Left lobe of liver (tissue), 2 donors: Measurements from ENCODE around the gene KRTAP3-1. TPM values are rescaled to one million over a fixed set of nuclear protein-coding genes. Genes with fewer than 3 reads are reported as not detected.
"Not testable (repeated sequence)": the region's sequence is repeated elsewhere in the genome, so short reads cannot be mapped to it uniquely, and the experiment has no call there.

Experiments used
- ATAC-seq: fragments of 200-7000 bp; cut with Tn5 transposase; one replicate; pipeline ENCODE4 v1.9.1; 2020; ENCODE audit warnings: mild to moderate bottlenecking, moderate library complexity
- DNase-seq: peaks from one replicate; pipeline ENCODE4 v3.0.0-alpha.2; 2020; ENCODE audit warnings: low spot score
- total RNA-seq: library from RNA; stranded (reverse); gene quantifications from one replicate; pipeline ENCODE4 v1.2.1, GENCODE V29; 2021
- donor health status: DM: no; HTN: no; CAD: no; lungs with moderate emphysema.
- donor health status: DM: no; HTN: yes; CAD: no.

Gene KRTAP3-1
- total RNA-seq = not detected

- ATAC-seq (no peak), DNase-seq (no peak)
Measured at GRCh38 chr17:41008811-41009210, at the start of gene KRTAP3-1. Gene KRTAP3-1 (minus strand): TSS chr17:41009128. CDS start chr17:41009074, 54 bp downstream.

- ATAC-seq (no peak), DNase-seq (no peak)
Measured at GRCh38 chr17:41057547-41057946, 48.6 kb upstream of the KRTAP3-1 start.

- not testable (repeated sequence) for DNase-seq, ATAC-seq
Measured at GRCh38 chr17:41055130-41055529, 46.2 kb upstream of the KRTAP3-1 start, which contains the start of gene KRTAP2-2. Gene KRTAP2-2 (minus strand): TSS chr17:41055230. CDS start chr17:41055211, 19 bp downstream.

- not testable (repeated sequence) for ATAC-seq, DNase-seq
Measured at GRCh38 chr17:41054556-41054955, 45.6 kb upstream of the KRTAP3-1 start.

GRCh38 chr17:41054025-41054424 is 45.1 kb upstream of the KRTAP3-1 start:
- ATAC-seq (no peak), DNase-seq (no peak)

- DNase-seq (no peak), ATAC-seq (no peak)
Measured at GRCh38 chr17:41052566-41052965, 43.6 kb upstream of the KRTAP3-1 start.

- ATAC-seq = no peak
- DNase-seq = no peak
Measured at GRCh38 chr17:41049110-41049509, 40.2 kb upstream of the KRTAP3-1 start.

- ATAC-seq = no peak
Measured at GRCh38 chr17:41048441-41048840, 39.5 kb upstream of the KRTAP3-1 start.

GRCh38 chr17:41046735-41047465 is 38.0 kb upstream of the KRTAP3-1 start, which contains the start of gene KRTAP2-1:
Gene KRTAP2-1 (minus strand): TSS chr17:41047316. CDS start chr17:41047267, 49 bp downstream.
- not testable (repeated sequence) for ATAC-seq, DNase-seq

More at GRCh38 chr17:41048441-41048840, 39.5 kb upstream of the KRTAP3-1 start:
- DNase-seq = no peak

- DNase-seq (no peak), ATAC-seq (no peak)
Measured at GRCh38 chr17:41042953-41043352, 34.0 kb upstream of the KRTAP3-1 start.

GRCh38 chr17:41040783-41041571 is 32.0 kb upstream of the KRTAP3-1 start, which contains the start of gene KRTAP1-1:
Gene KRTAP1-1 (minus strand): TSS chr17:41041450. CDS start chr17:41041397, 53 bp downstream.
- not testable (repeated sequence) for DNase-seq

GRCh38 chr17:41037853-41038350 is 29.0 kb upstream of the KRTAP3-1 start:
- DNase-seq (no peak), ATAC-seq (no peak)

More at GRCh38 chr17:41040783-41041571, 32.0 kb upstream of the KRTAP3-1 start, which contains the start of gene KRTAP1-1:
- ATAC-seq = not testable (repeated sequence)

- ATAC-seq, DNase-seq: not testable (repeated sequence)
Measured at GRCh38 chr17:41034346-41034935, 25.5 kb upstream of the KRTAP3-1 start, which contains the start of gene KRTAP1-3. Gene KRTAP1-3 (minus strand): TSS chr17:41034874. CDS start chr17:41034821, 53 bp downstream.

- ATAC-seq (no peak), DNase-seq (no peak)
Measured at GRCh38 chr17:41029633-41030245, 20.8 kb upstream of the KRTAP3-1 start, which contains the start of gene KRTAP1-4. Gene KRTAP1-4 (minus strand): TSS chr17:41030195. CDS start chr17:41030078, 117 bp downstream.

GRCh38 chr17:41026715-41027471 is 18.0 kb upstream of the KRTAP3-1 start, which contains the start of gene KRTAP1-5:
Gene KRTAP1-5 (minus strand): TSS chr17:41027208. CDS start chr17:41027155, 53 bp downstream.
- ATAC-seq (no peak), DNase-seq (no peak)

- no peak for ATAC-seq
Measured at GRCh38 chr17:41024697-41025096, 15.8 kb upstream of the KRTAP3-1 start.

GRCh38 chr17:41020336-41020735 is 11.4 kb upstream of the KRTAP3-1 start:
- no peak for ATAC-seq
- DNase-seq = no peak

More at GRCh38 chr17:41024697-41025096, 15.8 kb upstream of the KRTAP3-1 start:
- no peak for DNase-seq

GRCh38 chr17:41019415-41019814 is 10.5 kb upstream of the KRTAP3-1 start:
- ATAC-seq (no peak), DNase-seq (no peak)

GRCh38 chr17:41018541-41018940 is 9.6 kb upstream of the KRTAP3-1 start:
- DNase-seq (no peak), ATAC-seq (no peak)
